ENCODE measurements around the gene SH2D3C. TPM values are rescaled to one million over a fixed set of nuclear protein-coding genes. Genes with fewer than 3 reads are reported as not detected.
A peak's percentile ranks its signal among the peaks of the same experiment; 100 is the strongest.

SH2D3C gene
- polyA plus RNA-seq, 1 experiment, result 0.04 TPM

DNA sequence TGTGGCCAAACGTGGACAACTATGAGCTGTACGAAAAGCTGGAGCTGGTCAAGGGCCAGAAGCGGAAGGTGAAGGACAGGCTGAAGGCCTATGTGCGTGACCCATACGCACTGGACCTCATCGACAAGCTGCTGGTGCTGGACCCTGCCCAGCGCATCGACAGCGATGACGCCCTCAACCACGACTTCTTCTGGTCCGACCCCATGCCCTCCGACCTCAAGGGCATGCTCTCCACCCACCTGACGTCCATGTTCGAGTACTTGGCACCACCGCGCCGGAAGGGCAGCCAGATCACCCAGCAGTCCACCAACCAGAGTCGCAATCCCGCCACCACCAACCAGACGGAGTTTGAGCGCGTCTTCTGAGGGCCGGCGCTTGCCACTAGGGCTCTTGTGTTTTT is 10.7 kb upstream of the SH2D3C start:
- no peaks in the 10 kb centered on the region for H3K27me3 ChIP-seq (ENCODE audit: control insufficient read depth, insufficient read depth, low read length)
- DNase-seq (ENCODE audit: low read depth), result no peak
- peaks cover 37% of the 10 kb centered on the region for H3K36me3 ChIP-seq (ENCODE audit: control insufficient read depth, insufficient read depth, low read length)
- ChIA-PET POLR2A (no interaction called here), CTCF (interaction anchor here (1.1 kb wide), 1 partner anchor 80 kb away, joined by 3 read pairs; no protein-coding TSS in a partner anchor)
- H3K4me3 ChIP-seq (ENCODE audit: low read depth, low read length), result no peak overlapping the region
- TF ChIP-seq CTCF (IDR thresholded peaks at IDR 0.05; ENCODE audit: insufficient read depth, low read depth, low read length), result no peak

- Histone ChIP-seq H3K27me3 (ENCODE audit: control insufficient read depth, insufficient read depth, low read length) (no peaks in the 10 kb centered on the region), H3K4me3 (ENCODE audit: low read depth, low read length) (no peak overlapping the region), H3K36me3 (ENCODE audit: control insufficient read depth, insufficient read depth, low read length) (peaks cover 33% of the 10 kb centered on the region)
- CTCF ChIA-PET, result interaction anchor here (0.7 to 2.3 kb wide), 5 partner anchors 12 to 133 kb away, joined by 3 to 18 read pairs (median 5); partner anchors contain the start of gene TOR2A
- no peak for DNase-seq (ENCODE audit: low read depth)
- POLR2A ChIA-PET, result no interaction called here
- TF ChIP-seq CTCF (IDR thresholded peaks at IDR 0.05; ENCODE audit: insufficient read depth, low read depth, low read length), result no peak
These were observed 10.0 kb upstream of the SH2D3C start for GRCh38 chr9:127788337-127789011.

- no peak for DNase-seq (ENCODE audit: low read depth)
- Histone ChIP-seq H3K27me3 (ENCODE audit: control insufficient read depth, insufficient read depth, low read length) (no peaks in the 10 kb centered on the region), H3K4me3 (ENCODE audit: low read depth, low read length) (peak overlapping the region; percentile 95), H3K36me3 (ENCODE audit: control insufficient read depth, insufficient read depth, low read length) (peaks cover 33% of the 10 kb centered on the region)
- CTCF ChIA-PET, result interaction anchor here (0.9 to 2.3 kb wide), 6 partner anchors 16 to 208 kb away, joined by 3 to 18 read pairs (median 5); partner anchors contain the start of genes FPGS and TOR2A
- peak; percentile 49; the same call in 1 of the 2 replicates for TF ChIP-seq CTCF (IDR thresholded peaks at IDR 0.05; ENCODE audit: insufficient read depth, low read depth, low read length)
- POLR2A ChIA-PET, result no interaction called here
These were observed 8.3 kb upstream of the SH2D3C start for GRCh38 chr9:127786773-127787104.

GRCh38 chr9:127785933-127786772 is 7.7 kb upstream of the SH2D3C start, which contains the start of gene CDK9:
TSS of gene CDK9 (plus strand) at chr9:127786034. CDS start at chr9:127786149, 115 bp downstream.
- TF ChIP-seq CTCF (IDR thresholded peaks at IDR 0.05; ENCODE audit: insufficient read depth, low read depth, low read length), result no peak
- no peak for DNase-seq (ENCODE audit: low read depth)
- Histone ChIP-seq H3K36me3 (ENCODE audit: control insufficient read depth, insufficient read depth, low read length) (peaks cover 32% of the 10 kb centered on the region), H3K4me3 (ENCODE audit: low read depth, low read length) (peak within 1 kb of the TSS; percentile 95), H3K27me3 (ENCODE audit: control insufficient read depth, insufficient read depth, low read length) (no peaks in the 10 kb centered on the region)
- ChIA-PET CTCF (interaction anchor here (0.6 to 4.1 kb wide), 30 partner anchors 11 to 283 kb away, joined by 3 to 23 read pairs (median 4); partner anchors contain the start of genes ENG, FPGS, ST6GALNAC4 and TOR2A), POLR2A (interaction anchor here (0.8 kb wide), 1 partner anchor 11 kb away, joined by 8 read pairs; no protein-coding TSS in a partner anchor)
